Calu3 (cell line): ENCODE results near the gene TMEM176A. TPM values are rescaled to one million over a fixed set of nuclear protein-coding genes. Genes with fewer than 3 reads are reported as not detected.

Experiments used
- BruUV-seq: library from RNA; stranded (reverse); fragments of 400-500 nt; replicated peaks from 2 replicates; lab custom pipeline; 2021; lab: Mats Ljungman, UMichigan
- CTCF ChIA-PET: fragments of 300-600 bp; sonication (Branson Sonifier 250); formaldehyde crosslinking; loops from one replicate; lab custom pipeline; 2022; ENCODE audit warnings: antibody characterized with exemption; lab: Charles Lee
- DNase-seq: peaks from one replicate; pipeline ENCODE4 v3.0.0; 2022
- H3K27ac Mint-ChIP-seq: one replicate; pipeline ENCODE4 v1.8.0; 2022; ENCODE audit warnings: mixed read lengths; ENCODE audit not compliant: unreplicated experiment
- H3K27me3 Mint-ChIP-seq: one replicate; pipeline ENCODE4 v1.8.0; 2022; ENCODE audit warnings: mixed read lengths; ENCODE audit not compliant: unreplicated experiment
- H3K36me3 Mint-ChIP-seq: one replicate; pipeline ENCODE4 v1.8.0; 2022; ENCODE audit warnings: mild to moderate bottlenecking, moderate library complexity, mixed read lengths; ENCODE audit not compliant: insufficient read depth, unreplicated experiment
- H3K4me1 Mint-ChIP-seq: one replicate; pipeline ENCODE4 v1.8.0; 2022; ENCODE audit warnings: mild to moderate bottlenecking, low read depth, mixed read lengths; ENCODE audit not compliant: unreplicated experiment
- H3K4me3 Mint-ChIP-seq: one replicate; pipeline ENCODE4 v1.8.0; 2022; ENCODE audit warnings: mild to moderate bottlenecking, low read depth, moderate library complexity, mixed read lengths; ENCODE audit not compliant: unreplicated experiment
- H3K9me3 Mint-ChIP-seq: one replicate; pipeline ENCODE4 v1.8.0; 2022; ENCODE audit warnings: low read depth, mixed read lengths; ENCODE audit not compliant: unreplicated experiment
- intact Hi-C: fragments of 100-400 bp; cut with micrococcal nuclease; formaldehyde crosslinking; loops from one replicate; pipeline ENCODE4 v1.10.0; 2022; ENCODE audit not compliant: unreplicated experiment
- total RNA-seq: library from RNA; stranded (reverse); gene quantifications from 2 replicates; pipeline ENCODE4 v1.2.3, GENCODE V29; 2022
- TF ChIP-seq, protein P1 (sequence below): fragments of 200-600 bp; IDR thresholded peaks from one replicate; pipeline ENCODE4 v1.8.0; 2022; ENCODE audit warnings: antibody characterized with exemption; ENCODE audit not compliant: unreplicated experiment

The TMEM176A gene
- total RNA-seq, 1 experiment from 2014 or later: 1.5 TPM

- BruUV-seq: no TSS peak
- peak within 1 kb of the TSS; percentile 52 for H3K4me3 Mint-ChIP-seq
- intact Hi-C loops: no loop called here
- DNase-seq: peak; percentile 28
- H3K27ac Mint-ChIP-seq: no peak within 1 kb of the TSS
- H3K36me3 Mint-ChIP-seq: no peaks in the 10 kb centered on the region
- H3K27me3 Mint-ChIP-seq: peaks cover 58% of the 10 kb centered on the region
- H3K9me3 Mint-ChIP-seq: no peaks in the 10 kb centered on the region
- peaks cover 10% of the 10 kb centered on the region for H3K4me1 Mint-ChIP-seq
- TF ChIP-seq, protein P1, sequence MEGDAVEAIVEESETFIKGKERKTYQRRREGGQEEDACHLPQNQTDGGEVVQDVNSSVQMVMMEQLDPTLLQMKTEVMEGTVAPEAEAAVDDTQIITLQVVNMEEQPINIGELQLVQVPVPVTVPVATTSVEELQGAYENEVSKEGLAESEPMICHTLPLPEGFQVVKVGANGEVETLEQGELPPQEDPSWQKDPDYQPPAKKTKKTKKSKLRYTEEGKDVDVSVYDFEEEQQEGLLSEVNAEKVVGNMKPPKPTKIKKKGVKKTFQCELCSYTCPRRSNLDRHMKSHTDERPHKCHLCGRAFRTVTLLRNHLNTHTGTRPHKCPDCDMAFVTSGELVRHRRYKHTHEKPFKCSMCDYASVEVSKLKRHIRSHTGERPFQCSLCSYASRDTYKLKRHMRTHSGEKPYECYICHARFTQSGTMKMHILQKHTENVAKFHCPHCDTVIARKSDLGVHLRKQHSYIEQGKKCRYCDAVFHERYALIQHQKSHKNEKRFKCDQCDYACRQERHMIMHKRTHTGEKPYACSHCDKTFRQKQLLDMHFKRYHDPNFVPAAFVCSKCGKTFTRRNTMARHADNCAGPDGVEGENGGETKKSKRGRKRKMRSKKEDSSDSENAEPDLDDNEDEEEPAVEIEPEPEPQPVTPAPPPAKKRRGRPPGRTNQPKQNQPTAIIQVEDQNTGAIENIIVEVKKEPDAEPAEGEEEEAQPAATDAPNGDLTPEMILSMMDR: no peak
- CTCF ChIA-PET: no interaction called here
Observed at GRCh38 chr7:150852371-150852905, 51.9 kb downstream of the TMEM176A start, which contains the start of gene AOC1. Gene AOC1, plus strand, starts transcription at chr7:150852517. Its CDS starts 3,954 bp downstream, at chr7:150856471.

DNA sequence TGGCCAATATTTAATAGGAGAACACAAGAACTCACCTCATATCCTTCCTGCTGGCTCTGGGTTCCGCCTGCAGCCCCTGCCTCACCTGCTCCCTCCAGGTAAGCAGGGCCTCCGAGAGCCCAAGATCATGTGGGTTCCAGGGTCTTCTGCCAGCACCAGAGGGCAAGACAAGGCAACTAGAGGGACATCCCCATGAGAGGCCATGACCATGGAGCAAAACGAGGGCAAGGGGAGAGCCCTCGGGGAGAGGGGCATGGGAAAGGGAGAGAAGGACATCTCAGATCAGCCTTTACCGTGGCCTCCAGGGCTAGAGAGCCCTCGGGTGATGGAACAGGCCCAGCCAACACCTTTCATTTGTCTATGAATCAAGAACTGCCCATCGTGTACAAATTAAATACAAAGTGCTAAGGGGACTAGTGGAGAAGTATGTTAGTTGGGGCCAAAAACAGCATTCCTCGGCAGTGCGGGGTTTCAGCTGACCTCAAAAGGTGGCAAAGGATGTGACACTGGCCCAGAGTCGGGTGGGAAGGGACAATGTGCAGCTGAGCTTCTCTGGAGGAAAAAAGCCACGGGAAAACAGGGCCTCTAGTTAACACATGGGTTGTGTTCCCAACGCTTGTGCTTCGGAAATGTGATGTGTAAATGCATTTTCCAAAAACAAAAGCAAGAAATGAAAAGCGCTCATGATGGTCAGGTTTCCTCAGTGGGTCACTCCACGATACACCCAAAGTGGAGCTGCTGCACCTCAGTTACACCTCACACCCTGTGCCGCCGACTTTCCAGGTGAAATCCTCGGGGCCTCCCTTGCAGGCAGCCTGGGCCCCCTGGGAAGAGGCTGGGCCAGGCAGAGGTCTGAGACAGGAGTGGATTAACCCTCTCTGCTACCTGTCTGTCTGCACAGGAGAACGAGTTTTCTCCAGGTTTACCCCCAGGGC lies 53.8 kb downstream of the TMEM176A start:
- Mint-ChIP-seq H3K27me3 (peaks cover 54% of the 10 kb centered on the region), H3K4me1 (peaks cover 10% of the 10 kb centered on the region), H3K9me3 (no peaks in the 10 kb centered on the region), H3K4me3 (no peak overlapping the region), H3K27ac (no peak overlapping the region), H3K36me3 (no peaks in the 10 kb centered on the region)
- TF ChIP-seq, protein P1: no peak
- no TSS peak for BruUV-seq
- DNase-seq: no peak
- intact Hi-C loops: no loop called here
- CTCF ChIA-PET: no interaction called here

Other genes with a start within 250 kb of the TMEM176A start
- not detected in 2 replicates for gene GIMAP4, start 233.4 kb upstream of the TMEM176A start, total RNA-seq
- gene GIMAP6, start 168.4 kb upstream of the TMEM176A start, total RNA-seq: not detected in 2 replicates
- 3.9 and 4.7 TPM in 2 replicates for gene GIMAP2, start 115.1 kb upstream of the TMEM176A start, total RNA-seq
- not detected in 2 replicates for gene GIMAP1, start 84.2 kb upstream of the TMEM176A start, total RNA-seq
- not detected in 2 replicates for gene GIMAP5, start 63.4 kb upstream of the TMEM176A start, total RNA-seq
- 3.1 and 7.3 TPM in 2 replicates for gene TMEM176B, start 405 bp upstream of the TMEM176A start, total RNA-seq
- 1.2 and 1.8 TPM in 2 replicates for gene AOC1, start 51.7 kb downstream of the TMEM176A start, total RNA-seq
- gene KCNH2, start 177.6 kb downstream of the TMEM176A start, total RNA-seq: 0.45 and 0.66 TPM in 2 replicates
- 0.71 and 1.1 TPM in 2 replicates for gene NOS3, start 190.2 kb downstream of the TMEM176A start, total RNA-seq
- 7.9 and 17.7 TPM in 2 replicates for gene ATG9B, start 223.7 kb downstream of the TMEM176A start, total RNA-seq
- gene ABCB8, start 227.7 kb downstream of the TMEM176A start, total RNA-seq: 40.2 and 42.3 TPM in 2 replicates
- gene ASIC3, start 247.8 kb downstream of the TMEM176A start, total RNA-seq: 11.7 and 13.6 TPM in 2 replicates